OCI-LY7 (cell line): ENCODE measurements around the gene LRRC75A.

Source experiments
- CTCF ChIP-seq: fragments of 200-600 bp; sonication (generic); conservative IDR thresholded peaks from 2 replicates; pipeline ENCODE4 v1.5.1; 2014; ENCODE audit warnings: mild to moderate bottlenecking, antibody characterized with exemption, low read length, moderate library complexity, mixed read lengths
- EZH2phosphoT487 ChIP-seq: fragments of 200-600 bp; sonication (generic); IDR thresholded peaks from 2 replicates; pipeline ENCODE4 v1.6.1; 2018; ENCODE audit warnings: low read depth, borderline replicate concordance, mild to moderate bottlenecking, mixed run types, antibody characterized with exemption, low read length, moderate library complexity, mixed read lengths

DNA sequence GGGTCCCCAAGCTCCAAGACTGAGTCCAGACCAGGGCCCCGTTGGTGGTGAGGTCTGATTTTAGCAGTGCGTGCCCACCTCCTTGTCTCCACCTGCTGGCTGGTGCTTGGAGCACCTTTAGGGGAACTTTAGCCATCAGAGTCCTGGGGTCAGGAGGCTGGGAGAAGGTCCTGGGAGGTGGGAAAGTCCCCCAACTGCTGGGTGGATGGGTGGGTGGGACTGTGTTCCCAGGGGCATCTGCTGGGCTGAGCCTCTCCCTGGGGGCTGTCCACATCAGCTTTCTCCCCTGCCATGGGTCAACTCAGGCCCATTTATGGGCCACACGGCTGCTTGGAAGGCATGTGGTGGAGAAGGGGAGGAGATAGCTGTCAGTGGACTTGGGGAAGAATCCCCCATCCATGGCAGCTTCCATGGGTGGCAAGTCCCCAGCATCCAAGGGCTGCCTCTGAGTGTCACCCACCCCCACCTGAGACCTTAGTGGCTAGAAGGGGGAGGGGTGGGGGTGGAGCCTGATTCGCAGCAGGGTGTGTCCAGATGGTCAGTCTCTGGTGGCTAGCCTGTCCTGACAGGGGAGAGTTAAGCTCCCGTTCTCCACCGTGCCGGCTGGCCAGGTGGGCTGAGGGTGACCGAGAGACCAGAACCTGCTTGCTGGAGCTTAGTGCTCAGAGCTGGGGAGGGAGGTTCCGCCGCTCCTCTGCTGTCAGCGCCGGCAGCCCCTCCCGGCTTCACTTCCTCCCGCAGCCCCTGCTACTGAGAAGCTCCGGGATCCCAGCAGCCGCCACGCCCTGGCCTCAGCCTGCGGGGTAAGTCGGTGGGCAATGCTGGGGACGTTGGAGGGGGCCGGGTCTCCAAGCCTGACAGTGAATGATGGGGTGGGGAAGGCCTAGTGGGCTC is 76.7 kb downstream of the LRRC75A start, which contains the start of gene TRPV2:
- peak; percentile 85 for TF ChIP-seq CTCF
- TF ChIP-seq EZH2phosphoT487, result no peak
